Nephron progenitor cell (in vitro differentiated cells): Measurements from ENCODE around the gene ALDH3B1.
"Not testable (repeated sequence)": the region's sequence is repeated elsewhere in the genome, so short reads cannot be mapped to it uniquely, and the experiment has no call there.

Experiments
- DNase-seq: peaks from one replicate; pipeline ENCODE4 v3.0.0; 2021
- H3K27ac Mint-ChIP-seq: 2 replicates; pipeline ENCODE4 v1.8.0; 2021; ENCODE audit warnings: mild to moderate bottlenecking, moderate library complexity, mixed read lengths
- H3K27me3 Mint-ChIP-seq: 2 replicates; pipeline ENCODE4 v1.8.0; 2021; ENCODE audit warnings: mild to moderate bottlenecking, low read depth, mixed read lengths; ENCODE audit not compliant: poor library complexity
- H3K36me3 Mint-ChIP-seq: 2 replicates; pipeline ENCODE4 v1.8.0; 2021; ENCODE audit warnings: low read depth, mixed read lengths
- H3K4me1 Mint-ChIP-seq: 2 replicates; pipeline ENCODE4 v1.8.0; 2021; ENCODE audit warnings: mixed read lengths
- H3K4me3 Mint-ChIP-seq: 2 replicates; pipeline ENCODE4 v1.8.0; 2021; ENCODE audit warnings: mild to moderate bottlenecking, moderate library complexity, mixed read lengths
- H3K9me3 Mint-ChIP-seq: 2 replicates; pipeline ENCODE4 v1.8.0; 2021; ENCODE audit warnings: mild to moderate bottlenecking, moderate library complexity, mixed read lengths
- CTCF ChIP-seq: fragments of 200-600 bp; sonication (generic); IDR thresholded peaks from 2 replicates; pipeline ENCODE4 v1.5.0; 2021; ENCODE audit warnings: antibody characterized with exemption

ALDH3B1 gene

GRCh38 chr11:67983951-67984350 is 26.2 kb upstream of the ALDH3B1 start:
- H3K27ac Mint-ChIP-seq, result no peak overlapping the region
- no peaks in the 10 kb centered on the region for H3K36me3 Mint-ChIP-seq
- DNase-seq, result no peak
- no peak overlapping the region for H3K4me3 Mint-ChIP-seq
- H3K27me3 Mint-ChIP-seq, result peaks cover 46% of the 10 kb centered on the region
- no peak for TF ChIP-seq CTCF
- H3K4me1 Mint-ChIP-seq, result peaks cover 15% of the 10 kb centered on the region
- no peaks in the 10 kb centered on the region for H3K9me3 Mint-ChIP-seq

- H3K36me3 Mint-ChIP-seq, H3K4me3 Mint-ChIP-seq, H3K27ac Mint-ChIP-seq, DNase-seq, H3K9me3 Mint-ChIP-seq: not testable (repeated sequence)
- H3K4me1 Mint-ChIP-seq, result peaks cover 15% of the 10 kb centered on the region
- peaks cover 48% of the 10 kb centered on the region for H3K27me3 Mint-ChIP-seq
These were observed 24.8 kb upstream of the ALDH3B1 start for GRCh38 chr11:67985302-67985701.

- H3K27ac Mint-ChIP-seq, H3K36me3 Mint-ChIP-seq, H3K4me1 Mint-ChIP-seq, H3K9me3 Mint-ChIP-seq: not testable (repeated sequence)
- peak; percentile 42 for DNase-seq
- Mint-ChIP-seq H3K27me3 (peaks cover 70% of the 10 kb centered on the region), H3K4me3 (peak overlapping the region; percentile 44)
These were observed 19.4 kb upstream of the ALDH3B1 start for GRCh38 chr11:67990546-67991346.

- not testable (repeated sequence) for H3K9me3 Mint-ChIP-seq, H3K36me3 Mint-ChIP-seq, H3K4me1 Mint-ChIP-seq, H3K27ac Mint-ChIP-seq, DNase-seq
- Mint-ChIP-seq H3K4me3 (peak overlapping the region; percentile 65), H3K27me3 (peaks cover 64% of the 10 kb centered on the region)
These were observed 18.6 kb upstream of the ALDH3B1 start for GRCh38 chr11:67991347-67992121.

- H3K9me3 Mint-ChIP-seq, H3K27ac Mint-ChIP-seq, H3K36me3 Mint-ChIP-seq, H3K4me3 Mint-ChIP-seq: not testable (repeated sequence)
- DNase-seq, result peak; percentile 36
- H3K27me3 Mint-ChIP-seq, result peaks cover 62% of the 10 kb centered on the region
- TF ChIP-seq CTCF, result peak; percentile 61
- H3K4me1 Mint-ChIP-seq, result peaks cover 10% of the 10 kb centered on the region
These were observed 16.3 kb upstream of the ALDH3B1 start for GRCh38 chr11:67993821-67994220.

GRCh38 chr11:67994387-67994786 is 15.7 kb upstream of the ALDH3B1 start:
- not testable (repeated sequence) for DNase-seq, H3K9me3 Mint-ChIP-seq, H3K4me3 Mint-ChIP-seq, H3K36me3 Mint-ChIP-seq, H3K27ac Mint-ChIP-seq
- H3K27me3 Mint-ChIP-seq, result peaks cover 58% of the 10 kb centered on the region
- peaks cover 10% of the 10 kb centered on the region for H3K4me1 Mint-ChIP-seq

GRCh38 chr11:67995129-67995528 is 15.0 kb upstream of the ALDH3B1 start:
- H3K9me3 Mint-ChIP-seq, DNase-seq, H3K36me3 Mint-ChIP-seq, H3K4me3 Mint-ChIP-seq, H3K27ac Mint-ChIP-seq: not testable (repeated sequence)
- Mint-ChIP-seq H3K4me1 (peaks cover 10% of the 10 kb centered on the region), H3K27me3 (peaks cover 57% of the 10 kb centered on the region)

GRCh38 chr11:67995579-67995978 is 14.5 kb upstream of the ALDH3B1 start:
- H3K4me3 Mint-ChIP-seq, H3K27ac Mint-ChIP-seq, DNase-seq, H3K9me3 Mint-ChIP-seq, H3K36me3 Mint-ChIP-seq: not testable (repeated sequence)
- peaks cover 55% of the 10 kb centered on the region for H3K27me3 Mint-ChIP-seq
- peaks cover 10% of the 10 kb centered on the region for H3K4me1 Mint-ChIP-seq
